HCT116 (cell line): ENCODE measurements around the gene FRMPD3. TPM values are rescaled to one million over a fixed set of nuclear protein-coding genes. Genes with fewer than 3 reads are reported as not detected.

Source experiments
- ATAC-seq: fragments of 200-7000 bp; cut with Tn5 transposase; 2 replicates; pipeline ENCODE4 v1.9.1; 2020; ENCODE audit warnings: mild to moderate bottlenecking, moderate library complexity
- Bru-seq: library from RNA; stranded (reverse); fragments of 400-500 nt; gene quantifications from one replicate; lab custom pipeline; 2021; lab: Mats Ljungman, UMichigan
- BruChase-seq, 2 experiments: library from RNA; stranded (reverse); fragments of 400-500 nt; gene quantifications; one replicate each; lab custom pipeline; 2021; lab: Mats Ljungman, UMichigan
- BruUV-seq: library from RNA; stranded (reverse); fragments of 400-500 nt; replicated peaks from 2 replicates; lab custom pipeline; 2021; lab: Mats Ljungman, UMichigan
- CTCF ChIA-PET: fragments of 300-600 bp; sonication (Branson Sonifier 250); formaldehyde crosslinking; loops from one replicate; lab custom pipeline; 2021; ENCODE audit warnings: antibody characterized with exemption; lab: Charles Lee
- POLR2A ChIA-PET: fragments of 300-600, 350-600 bp; sonication (Branson Sonifier 250); formaldehyde crosslinking; loops from one replicate; lab custom pipeline; 2021; ENCODE audit warnings: antibody characterized with exemption; lab: Charles Lee
- RAD21 ChIA-PET, 2 experiments: fragments of 300-600 bp; sonication (Branson Sonifier 250); formaldehyde crosslinking; loops; one replicate each; lab custom pipeline; 2023; ENCODE audit warnings: low total read pairs in 2 of 2; ENCODE audit not compliant: uncharacterized antibody in 2 of 2, unreplicated experiment in 2 of 2, low non-redundant PET in 1 of 2; lab: Charles Lee
- DNase-seq: peaks from one replicate; pipeline ENCODE4 v3.0.0-alpha.2; 2010; ENCODE audit warnings: low read depth, low spot score
- H2AFZ ChIP-seq: fragments of 200-600 bp; shearing (Covaris generic), sonication (generic); 2 replicates; pipeline ENCODE4 v1.6.1; 2017; ENCODE audit warnings: low read depth, mixed run types, mixed read lengths, antibody characterized with exemption, low read length; ENCODE audit not compliant: poor library complexity, severe bottlenecking
- H3K27ac ChIP-seq: 2 replicates; pipeline ENCODE4 v1.5.1; 2012; ENCODE audit warnings: low read depth, low read length
- H3K27me3 ChIP-seq: fragments of 200-600 bp; sonication (generic); 2 replicates; pipeline ENCODE4 v1.6.1; 2016; ENCODE audit warnings: mixed run types, low read length, mixed read lengths; ENCODE audit not compliant: insufficient read depth
- H3K36me3 ChIP-seq, 2 experiments: fragments of 200-500 bp in 1 of 2; fragments of 200-600 bp in 1 of 2; sonication (Bioruptor generic) in 1 of 2; sonication (generic) in 1 of 2; 2 replicates each; pipeline versions ENCODE4 v1.5.1 to v1.6.1; 2014 to 2016; ENCODE audit warnings: low read length in 2 of 2, inconsistent platforms in 1 of 2, mixed read lengths in 1 of 2, mixed run types in 1 of 2; ENCODE audit not compliant: insufficient read depth in 2 of 2, control insufficient read depth in 1 of 2
- H3K4me1 ChIP-seq, 2 experiments: fragments of 200-600 bp in 1 of 2; sonication (generic) in 1 of 2; 2 replicates each; pipeline versions ENCODE4 v1.5.1 to v1.6.1; 2012 to 2017; ENCODE audit warnings: low read length in 2 of 2, inconsistent platforms in 1 of 2, mild to moderate bottlenecking in 1 of 2, mixed read lengths in 1 of 2, mixed run types in 1 of 2, moderate library complexity in 1 of 2; ENCODE audit not compliant: insufficient read depth in 2 of 2, control insufficient read depth in 1 of 2
- H3K4me2 ChIP-seq: fragments of 200-600 bp; sonication (generic); 2 replicates; pipeline ENCODE4 v1.6.1; 2017; ENCODE audit warnings: mixed run types, low read length, mixed read lengths
- H3K4me3 ChIP-seq, 2 experiments: fragments of 200-600 bp in 1 of 2; sonication (generic) in 1 of 2; replicated peaks in 1 of 2; 2 replicates each; pipeline ENCODE4 v1.5.1; 2011 to 2016; ENCODE audit warnings: low read length in 2 of 2, control low read depth in 1 of 2, low read depth in 1 of 2, mild to moderate bottlenecking in 1 of 2, mixed read lengths in 1 of 2, mixed run types in 1 of 2
- H3K79me2 ChIP-seq: fragments of 200-600 bp; sonication (generic); 2 replicates; pipeline ENCODE4 v1.6.1; 2017; ENCODE audit warnings: mild to moderate bottlenecking, mixed run types, low read length, moderate library complexity, mixed read lengths; ENCODE audit not compliant: insufficient read depth
- H3K9ac ChIP-seq: fragments of 200-600 bp; sonication (generic); 2 replicates; pipeline ENCODE4 v1.6.1; 2016; ENCODE audit warnings: low read length, mixed read lengths
- H3K9me2 ChIP-seq: fragments of 200-600 bp; sonication (generic), shearing (Covaris generic); 2 replicates; pipeline ENCODE4 v1.6.1; 2017; ENCODE audit warnings: mixed run types, mild to moderate bottlenecking, moderate library complexity; ENCODE audit not compliant: insufficient read depth
- H3K9me3 ChIP-seq, 2 experiments: fragments of 200-500 bp in 1 of 2; fragments of 200-600 bp in 1 of 2; sonication (Bioruptor generic) in 1 of 2; sonication (generic) in 1 of 2; 2 replicates each; pipeline ENCODE4 v1.6.1; 2014 to 2017; ENCODE audit warnings: low read length in 2 of 2, mixed read lengths in 2 of 2, inconsistent platforms in 1 of 2, low read depth in 1 of 2, mild to moderate bottlenecking in 1 of 2, mixed run types in 1 of 2, moderate library complexity in 1 of 2; ENCODE audit not compliant: control insufficient read depth in 1 of 2, insufficient read depth in 1 of 2
- H4K20me1 ChIP-seq: fragments of 200-600 bp; sonication (generic), shearing (Covaris generic); 2 replicates; pipeline ENCODE4 v1.6.1; 2017; ENCODE audit warnings: mixed run types, mild to moderate bottlenecking, moderate library complexity; ENCODE audit not compliant: insufficient read depth
- ATF3 ChIP-seq: IDR thresholded peaks from 2 replicates; pipeline ENCODE4 v1.6.1; 2012
- CTCF ChIP-seq, 3 experiments: fragments of 200-600 bp in 1 of 3; sonication (generic) in 1 of 3; IDR thresholded peaks in 2 of 3; conservative IDR thresholded peaks in 1 of 3; 2 replicates each; pipeline ENCODE4 v1.5.1; 2012 to 2017; ENCODE audit warnings: low read depth in 2 of 3, low read length in 2 of 3, antibody characterized with exemption in 1 of 3, borderline replicate concordance in 1 of 3, control low read depth in 1 of 3, mild to moderate bottlenecking in 1 of 3, mixed read lengths in 1 of 3, mixed run types in 1 of 3, moderate library complexity in 1 of 3; ENCODE audit not compliant: insufficient read depth in 1 of 3
- ELF1 ChIP-seq: IDR thresholded peaks from 2 replicates; pipeline ENCODE4 v1.6.1; 2012; ENCODE audit warnings: low read depth, borderline replicate concordance
- EZH2 ChIP-seq: fragments of 200-600 bp; sonication (generic); IDR thresholded peaks from 2 replicates; pipeline ENCODE4 v1.6.1; 2017; ENCODE audit warnings: antibody characterized with exemption, mixed run types
- EZH2phosphoT487 ChIP-seq: fragments of 200-600 bp; IDR thresholded peaks from 2 replicates; pipeline ENCODE4 v1.6.1; 2018; ENCODE audit warnings: antibody characterized with exemption, borderline replicate concordance
- FOSL1 ChIP-seq: IDR thresholded peaks from 2 replicates; pipeline ENCODE4 v1.6.1; 2012; ENCODE audit warnings: low read depth
- JUND ChIP-seq: IDR thresholded peaks from 2 replicates; pipeline ENCODE4 v1.6.1; 2012
- POLR2A ChIP-seq: IDR thresholded peaks from 2 replicates; pipeline ENCODE4 v1.7.0; 2011; ENCODE audit warnings: borderline replicate concordance; ENCODE audit not compliant: insufficient read depth, insufficient read length; ENCODE audit errors: extremely low read depth
- RAD21 ChIP-seq: IDR thresholded peaks from 2 replicates; pipeline ENCODE4 v1.6.1; 2012; ENCODE audit warnings: low read depth, mild to moderate bottlenecking
- REST ChIP-seq: IDR thresholded peaks from 2 replicates; pipeline ENCODE4 v1.6.1; 2012; ENCODE audit warnings: low read depth
- TCF7L2 ChIP-seq: IDR thresholded peaks from 2 replicates; pipeline ENCODE4 v1.7.0; 2011; ENCODE audit warnings: borderline replicate concordance, inconsistent platforms; ENCODE audit not compliant: insufficient read depth, insufficient read length; ENCODE audit errors: extremely low read depth
- intact Hi-C: fragments of 100-400 bp; cut with micrococcal nuclease; formaldehyde crosslinking; loops from 2 replicates; pipeline ENCODE4 v1.10.0; 2022
- long read RNA-seq: library from polyadenylated mRNA; unstranded; transcript quantifications from one replicate; pipeline ENCODE4 v2.0.0, GENCODE V29; 2021; ENCODE audit not compliant: unreplicated experiment
- polyA plus RNA-seq: library from polyadenylated mRNA; unstranded; fragments of >200 nt; gene quantifications from 2 replicates; pipeline ENCODE4 v1.2.1, GENCODE V29; 2012; ENCODE audit warnings: missing spikeins
- total RNA-seq: library from RNA; stranded (reverse); gene quantifications from one replicate; pipeline ENCODE4 v1.2.1, GENCODE V29; 2021; ENCODE audit not compliant: unreplicated experiment

Gene FRMPD3
- total RNA-seq, result 0.42 TPM
- polyA plus RNA-seq, result 0.34 and 0.37 TPM in 2 replicates
- Bru-seq, nascent RNA, result percentile 23 among the genes with signal in this experiment
- BruChase-seq, experiment 1, labeled RNA remaining after a 6-hour chase, result percentile 20 among the genes with signal in this experiment
- percentile 26 among the genes with signal in this experiment for BruChase-seq, experiment 2, labeled RNA remaining after a 2-hour chase
- long read RNA-seq, result 0 reads

GRCh38 chrX:107448998-107449835, at the start of gene FRMPD3:
Gene FRMPD3 (plus strand): TSS chrX:107449652. CDS start chrX:107526589, 76,937 bp downstream.
- Histone ChIP-seq H4K20me1 (no peaks in the 10 kb centered on the region), H3K79me2 (no peaks in the 10 kb centered on the region), H3K4me2 (peak within 1 kb of the TSS; percentile 78), H3K9me3 (no peaks in the 10 kb centered on the region), H3K4me1 (peaks cover 7 to 12% of the 10 kb centered on the region in 2 experiments), H3K4me3 (peak within 1 kb of the TSS; percentile 48 to 54), H3K27ac (no peak within 1 kb of the TSS; the same call in 1 of the 2 replicates), H3K9ac (no peak within 1 kb of the TSS; the same call in 1 of the 2 replicates), H3K9me2 (no peaks in the 10 kb centered on the region), H3K36me3 (no peaks in the 10 kb centered on the region), H2AFZ (no peak within 1 kb of the TSS), H3K27me3 (no peaks in the 10 kb centered on the region)
- DNase-seq, result no peak
- ChIA-PET RAD21 (no interaction called here), CTCF (interaction anchor here (1.0 kb wide), 1 partner anchor 328 kb away, joined by 3 read pairs; no protein-coding TSS in a partner anchor), POLR2A (no interaction called here)
- TF ChIP-seq TCF7L2 (no peak), JUND (no peak), ATF3 (no peak), RAD21 (no peak), CTCF (IDR thresholded peaks at IDR 0.05 in 2 of 3, conservative IDR thresholded peaks at IDR 0.05 in 1 of 3; ENCODE audit: borderline replicate concordance in 1 of 3, insufficient read depth in 1 of 3, low read depth in 2 of 3, low read length in 2 of 3) (no peak), ELF1 (no peak), EZH2 (no peak), REST (no peak), FOSL1 (no peak), POLR2A (no peak), EZH2phosphoT487 (no peak)
- peak; percentile 80 for ATAC-seq
- no TSS peak for BruUV-seq
- intact Hi-C loops, result no loop called here
